HG03354 (cell line): ENCODE data around the gene SMARCB1.

Source experiments
- ATAC-seq: cut with Tn5 transposase; IDR thresholded peaks from one replicate; pipeline ENCODE4 v1.9.1; 2021; ENCODE audit warnings: mild to moderate bottlenecking; ENCODE audit not compliant: unreplicated experiment, poor library complexity, severe bottlenecking

SMARCB1 gene

DNA sequence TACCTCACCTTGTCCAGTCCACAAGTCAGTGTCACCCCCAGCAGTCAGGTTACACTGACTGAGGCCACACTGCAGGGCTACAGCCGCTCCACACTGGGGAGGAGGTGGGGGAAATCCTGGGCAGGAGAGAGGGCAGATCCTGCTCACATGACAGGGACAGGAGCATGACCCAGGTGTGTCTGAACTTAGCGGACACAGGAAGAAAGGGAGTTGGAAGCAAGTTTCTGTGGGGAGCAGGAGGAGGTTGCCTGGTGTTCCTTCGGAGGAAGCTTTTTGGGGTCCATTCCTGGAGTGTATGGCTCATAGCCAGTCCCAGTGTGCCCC lies 8.2 kb upstream of the SMARCB1 start:
- ATAC-seq, result no peak

DNA sequence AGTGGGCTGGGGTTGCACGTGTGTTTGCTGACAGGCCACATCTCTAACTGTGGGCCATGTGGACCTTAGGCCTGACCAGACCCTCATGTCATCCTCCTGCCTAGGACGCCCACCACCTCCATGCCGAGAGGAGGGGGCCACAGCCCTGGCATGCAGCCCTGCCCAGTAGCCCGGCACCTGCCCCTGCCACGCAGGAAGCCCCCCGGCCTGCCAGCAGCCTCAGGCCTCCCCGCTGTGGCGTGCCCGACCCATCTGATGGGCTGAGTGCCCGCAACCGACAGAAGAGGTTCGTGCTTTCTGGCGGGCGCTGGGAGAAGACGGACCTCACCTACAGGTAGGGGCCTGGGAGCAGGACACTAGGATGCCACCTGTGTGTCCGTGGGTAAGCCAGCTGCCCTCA lies 7.7 kb upstream of the SMARCB1 start:
- no peak for ATAC-seq

DNA sequence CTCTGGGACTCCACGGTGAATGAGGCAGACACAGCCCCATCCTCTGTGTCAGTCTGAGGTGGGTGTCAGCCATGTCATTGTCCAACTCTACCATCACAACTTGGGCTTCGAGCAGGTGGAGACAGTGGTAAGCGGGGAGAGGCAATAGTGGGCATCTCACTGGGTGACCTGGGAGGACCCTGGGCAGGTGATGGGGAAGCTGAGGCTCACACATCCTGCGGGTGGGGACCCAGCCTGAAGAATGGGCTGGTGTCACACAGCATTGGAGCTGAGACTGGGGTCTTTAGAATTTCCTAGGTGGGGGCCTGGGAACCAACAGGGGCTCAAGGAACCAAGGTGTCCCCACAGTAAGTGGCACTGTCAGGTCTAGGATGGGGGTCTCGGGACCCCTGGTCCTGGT lies 7.0 kb upstream of the SMARCB1 start:
- ATAC-seq, result no peak

DNA sequence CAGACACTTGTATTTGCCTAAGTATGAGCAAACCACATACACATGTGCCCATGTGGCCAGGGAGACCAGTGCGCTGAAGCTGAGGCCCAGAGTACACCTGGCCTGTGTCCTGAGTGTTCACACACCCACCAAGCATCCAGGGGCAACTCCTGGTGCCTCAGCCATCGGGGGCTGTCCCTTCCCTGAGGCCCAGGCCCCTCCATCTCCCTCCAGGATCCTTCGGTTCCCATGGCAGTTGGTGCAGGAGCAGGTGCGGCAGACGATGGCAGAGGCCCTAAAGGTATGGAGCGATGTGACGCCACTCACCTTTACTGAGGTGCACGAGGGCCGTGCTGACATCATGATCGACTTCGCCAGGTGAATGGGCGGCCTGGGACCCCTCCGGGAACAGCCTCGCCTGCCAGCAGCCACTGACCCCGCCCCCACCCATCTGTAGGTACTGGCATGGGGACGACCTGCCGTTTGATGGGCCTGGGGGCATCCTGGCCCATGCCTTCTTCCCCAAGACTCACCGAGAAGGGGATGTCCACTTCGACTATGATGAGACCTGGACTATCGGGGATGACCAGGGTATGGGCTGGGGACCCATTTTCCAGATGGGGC lies 6.5 kb upstream of the SMARCB1 start:
- no peak for ATAC-seq

DNA sequence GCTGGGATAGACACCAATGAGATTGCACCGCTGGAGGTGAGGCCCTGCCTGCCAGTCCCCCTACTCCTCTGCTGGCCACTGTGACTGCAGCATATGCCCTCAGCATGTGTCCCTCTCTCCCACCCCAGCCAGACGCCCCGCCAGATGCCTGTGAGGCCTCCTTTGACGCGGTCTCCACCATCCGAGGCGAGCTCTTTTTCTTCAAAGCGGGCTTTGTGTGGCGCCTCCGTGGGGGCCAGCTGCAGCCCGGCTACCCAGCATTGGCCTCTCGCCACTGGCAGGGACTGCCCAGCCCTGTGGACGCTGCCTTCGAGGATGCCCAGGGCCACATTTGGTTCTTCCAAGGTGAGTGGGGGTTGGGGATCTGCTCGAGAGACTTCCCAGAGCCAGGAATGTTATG lies 5.7 kb upstream of the SMARCB1 start:
- no peak for ATAC-seq

DNA sequence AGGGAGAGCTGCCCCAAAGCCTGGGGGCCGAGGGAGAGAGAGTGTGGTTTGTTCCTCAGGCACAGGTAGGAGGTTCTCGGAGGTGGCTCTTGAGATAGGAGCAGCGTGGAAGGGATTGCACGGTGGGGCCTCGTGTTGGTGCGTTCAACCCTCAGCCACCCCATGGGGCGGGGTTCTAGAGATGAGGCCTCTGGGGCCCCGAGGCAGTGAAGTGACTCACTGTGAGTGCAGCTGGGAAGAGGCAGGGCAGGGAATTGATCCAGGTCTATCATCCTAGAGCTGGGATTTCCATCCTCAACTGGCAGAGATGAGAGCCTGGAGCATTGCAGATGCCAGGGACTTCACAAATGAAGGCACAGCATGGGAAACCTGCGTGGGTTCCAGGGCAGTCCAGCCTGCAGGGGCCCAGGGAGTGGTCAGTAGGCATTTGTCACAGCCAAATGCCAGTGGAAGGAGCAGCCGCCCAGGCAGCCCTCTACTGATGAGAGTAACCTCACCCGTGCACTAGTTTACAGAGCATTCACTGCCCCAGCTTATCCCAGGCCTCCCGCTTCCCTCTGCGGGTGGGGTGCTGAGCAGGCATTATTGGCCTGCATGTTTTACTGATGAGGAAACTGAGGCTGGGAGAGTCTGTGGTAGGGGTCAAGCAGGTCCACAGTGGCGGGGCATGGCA lies 5.1 kb upstream of the SMARCB1 start:
- ATAC-seq, result no peak

DNA sequence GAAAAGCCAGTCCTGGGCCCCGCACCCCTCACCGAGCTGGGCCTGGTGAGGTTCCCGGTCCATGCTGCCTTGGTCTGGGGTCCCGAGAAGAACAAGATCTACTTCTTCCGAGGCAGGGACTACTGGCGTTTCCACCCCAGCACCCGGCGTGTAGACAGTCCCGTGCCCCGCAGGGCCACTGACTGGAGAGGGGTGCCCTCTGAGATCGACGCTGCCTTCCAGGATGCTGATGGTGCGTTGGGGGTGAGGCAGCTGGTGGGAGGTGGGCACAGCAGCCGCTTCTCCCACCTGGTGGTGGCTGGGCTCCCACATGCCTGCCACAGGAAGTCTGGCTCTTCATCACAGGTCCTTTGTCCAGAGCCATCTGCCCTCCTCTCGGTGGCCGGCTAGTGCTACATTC lies 4.5 kb upstream of the SMARCB1 start:
- no peak for ATAC-seq

DNA sequence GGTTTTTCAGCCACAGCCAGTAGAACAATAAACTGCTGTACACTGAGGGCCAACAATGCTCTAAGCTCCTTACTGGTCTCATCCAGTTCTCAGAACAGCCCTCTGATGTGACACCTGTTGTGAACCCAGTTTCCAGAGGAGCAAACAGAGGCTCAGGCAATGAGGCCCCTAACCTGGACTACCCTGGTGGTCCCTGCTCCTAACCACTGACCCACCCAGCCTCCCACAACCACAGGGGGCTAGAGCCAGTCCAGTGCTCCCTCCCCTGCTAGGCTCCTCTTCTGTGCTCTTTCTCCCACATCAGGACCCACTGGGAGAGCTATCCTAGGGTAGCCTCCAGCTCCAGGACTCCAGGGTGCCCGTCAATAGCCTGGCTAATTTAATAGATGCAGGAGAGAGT lies 4.1 kb upstream of the SMARCB1 start:
- ATAC-seq, result no peak

DNA sequence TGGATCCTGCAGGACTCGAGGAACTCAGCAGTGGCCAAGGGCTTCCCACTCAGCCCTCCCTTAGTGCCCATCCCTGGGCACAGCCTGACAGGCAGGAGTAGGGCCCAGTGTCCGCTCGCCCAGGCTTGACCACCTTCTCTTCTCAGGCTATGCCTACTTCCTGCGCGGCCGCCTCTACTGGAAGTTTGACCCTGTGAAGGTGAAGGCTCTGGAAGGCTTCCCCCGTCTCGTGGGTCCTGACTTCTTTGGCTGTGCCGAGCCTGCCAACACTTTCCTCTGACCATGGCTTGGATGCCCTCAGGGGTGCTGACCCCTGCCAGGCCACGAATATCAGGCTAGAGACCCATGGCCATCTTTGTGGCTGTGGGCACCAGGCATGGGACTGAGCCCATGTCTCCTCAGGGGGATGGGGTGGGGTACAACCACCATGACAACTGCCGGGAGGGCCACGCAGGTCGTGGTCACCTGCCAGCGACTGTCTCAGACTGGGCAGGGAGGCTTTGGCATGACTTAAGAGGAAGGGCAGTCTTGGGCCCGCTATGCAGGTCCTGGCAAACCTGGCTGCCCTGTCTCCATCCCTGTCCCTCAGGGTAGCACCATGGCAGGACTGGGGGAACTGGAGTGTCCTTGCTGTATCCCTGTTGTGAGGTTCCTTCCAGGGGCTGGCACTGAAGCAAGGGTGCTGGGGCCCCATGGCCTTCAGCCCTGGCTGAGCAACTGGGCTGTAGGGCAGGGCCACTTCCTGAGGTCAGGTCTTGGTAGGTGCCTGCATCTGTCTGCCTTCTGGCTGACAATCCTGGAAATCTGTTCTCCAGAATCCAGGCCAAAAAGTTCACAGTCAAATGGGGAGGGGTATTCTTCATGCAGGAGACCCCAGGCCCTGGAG lies 3.3 kb upstream of the SMARCB1 start:
- ATAC-seq, result no peak

DNA sequence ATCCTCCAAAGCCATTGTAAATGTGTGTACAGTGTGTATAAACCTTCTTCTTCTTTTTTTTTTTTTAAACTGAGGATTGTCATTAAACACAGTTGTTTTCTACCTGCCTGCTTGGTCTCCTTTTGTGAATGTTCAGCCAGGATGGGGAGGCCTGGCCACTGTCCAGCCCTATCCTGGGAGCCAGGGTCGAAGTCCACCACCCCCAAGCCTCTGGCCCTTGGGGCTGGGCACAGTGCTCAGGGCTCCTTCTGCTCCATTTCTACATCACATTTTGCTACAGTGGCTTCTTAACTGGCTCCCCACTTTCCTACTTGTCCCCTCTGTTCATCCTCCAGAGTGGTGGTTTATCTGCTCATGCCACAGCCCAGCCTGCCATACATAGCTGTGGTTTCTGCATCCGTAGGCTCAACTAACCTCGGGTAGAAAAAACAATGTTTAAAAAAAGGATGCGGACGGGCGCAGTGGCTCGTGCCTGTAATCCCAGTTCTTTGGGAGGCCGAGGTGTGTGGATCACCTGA lies 2.5 kb upstream of the SMARCB1 start:
- ATAC-seq, result no peak

DNA sequence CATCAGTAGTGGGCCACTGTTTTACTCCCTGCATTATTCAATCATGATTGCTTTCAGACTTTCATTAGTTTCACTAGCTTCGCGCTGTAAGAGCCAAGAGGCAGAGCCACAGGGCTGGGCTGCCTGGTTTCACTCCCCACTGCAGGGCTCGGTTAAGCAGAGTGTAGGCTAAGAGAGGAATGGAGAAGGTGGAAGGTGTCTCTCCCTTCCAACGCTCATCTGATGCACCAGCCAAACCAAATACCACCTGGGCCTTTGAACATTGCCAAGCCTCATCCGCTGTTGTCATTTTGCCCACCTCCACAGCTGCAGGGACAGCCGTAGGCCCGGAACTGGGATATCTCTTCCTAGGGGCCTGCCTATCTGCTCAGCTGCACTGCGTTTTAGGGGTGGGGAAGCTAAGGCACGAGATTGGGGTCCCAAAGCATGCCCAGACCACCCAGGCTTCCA lies 480 bp upstream of the SMARCB1 start:
- ATAC-seq, result no peak

DNA sequence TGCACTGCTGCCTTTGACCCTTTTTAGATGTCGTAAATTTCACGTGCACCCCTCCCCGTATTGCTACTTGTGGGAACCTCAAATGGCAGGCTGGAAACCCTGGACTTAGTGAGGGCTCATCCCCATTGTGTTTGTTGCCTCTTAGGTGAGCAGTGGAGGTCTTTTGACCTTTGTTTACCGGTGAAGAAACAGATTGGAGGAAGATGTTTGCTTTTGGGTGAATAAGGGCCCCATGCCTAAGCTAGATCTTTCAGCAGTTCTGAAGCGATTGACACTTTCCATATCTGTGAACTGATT lies 782 bp downstream of the SMARCB1 start:
- ATAC-seq, result peak; percentile 29

DNA sequence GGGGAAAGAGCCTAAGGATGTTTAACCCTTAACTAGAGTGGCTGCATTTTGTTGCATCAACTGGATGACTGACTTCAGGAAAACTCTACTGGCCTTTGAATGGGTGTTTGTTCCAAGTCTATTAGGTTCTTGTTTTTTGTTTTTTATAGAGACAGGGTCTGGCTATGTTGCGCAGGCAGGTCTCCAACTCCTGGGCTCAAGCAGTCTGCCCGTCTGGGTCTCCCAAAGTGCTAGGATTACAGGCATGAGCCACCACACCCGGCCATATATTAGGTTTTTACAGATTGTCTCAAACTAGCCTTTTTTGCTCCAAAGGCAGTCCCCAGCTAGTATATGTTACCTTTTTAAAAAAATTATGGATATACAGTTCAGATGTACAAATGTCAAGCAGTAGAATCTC lies 1.1 kb downstream of the SMARCB1 start:
- no peak for ATAC-seq

DNA sequence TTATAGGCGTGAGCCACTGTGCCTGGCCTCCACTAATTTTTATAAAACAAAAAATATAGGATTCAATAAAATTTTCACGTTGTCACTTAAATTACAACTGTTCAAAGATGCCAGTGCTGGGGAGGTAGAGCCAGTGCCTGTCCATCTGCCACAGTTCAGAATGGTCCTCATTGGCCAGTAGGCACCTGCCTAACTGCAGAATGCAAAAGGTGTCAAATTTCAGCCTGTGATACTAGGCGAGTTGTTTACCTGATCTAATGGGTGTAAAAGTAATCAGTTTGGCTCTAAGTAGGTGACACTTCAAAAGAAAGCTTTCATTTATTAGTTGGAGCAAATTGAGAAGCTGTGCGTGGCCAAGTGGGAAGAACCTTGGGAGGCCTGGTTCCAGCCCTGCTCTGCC lies 2.4 kb downstream of the SMARCB1 start:
- no peak for ATAC-seq

DNA sequence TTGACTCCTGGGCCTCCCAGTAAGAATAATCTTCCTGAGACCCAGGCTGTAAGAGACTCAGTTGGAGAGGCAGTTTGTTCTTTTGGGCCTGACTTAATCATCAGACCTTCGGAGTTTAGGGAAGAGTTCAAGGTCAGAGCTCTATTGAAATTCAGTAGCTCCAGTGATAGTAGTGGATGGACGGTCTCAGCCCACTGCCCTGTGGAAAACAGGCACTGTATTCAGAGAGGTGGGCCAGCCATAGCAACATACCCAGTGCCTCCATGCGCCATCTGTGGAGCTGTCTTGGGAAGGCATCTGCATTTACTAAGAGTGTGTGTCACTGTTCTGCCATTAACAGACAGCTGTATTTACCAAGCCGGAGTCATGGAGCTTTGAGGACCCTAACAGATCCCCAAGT lies 2.9 kb downstream of the SMARCB1 start:
- ATAC-seq, result no peak

DNA sequence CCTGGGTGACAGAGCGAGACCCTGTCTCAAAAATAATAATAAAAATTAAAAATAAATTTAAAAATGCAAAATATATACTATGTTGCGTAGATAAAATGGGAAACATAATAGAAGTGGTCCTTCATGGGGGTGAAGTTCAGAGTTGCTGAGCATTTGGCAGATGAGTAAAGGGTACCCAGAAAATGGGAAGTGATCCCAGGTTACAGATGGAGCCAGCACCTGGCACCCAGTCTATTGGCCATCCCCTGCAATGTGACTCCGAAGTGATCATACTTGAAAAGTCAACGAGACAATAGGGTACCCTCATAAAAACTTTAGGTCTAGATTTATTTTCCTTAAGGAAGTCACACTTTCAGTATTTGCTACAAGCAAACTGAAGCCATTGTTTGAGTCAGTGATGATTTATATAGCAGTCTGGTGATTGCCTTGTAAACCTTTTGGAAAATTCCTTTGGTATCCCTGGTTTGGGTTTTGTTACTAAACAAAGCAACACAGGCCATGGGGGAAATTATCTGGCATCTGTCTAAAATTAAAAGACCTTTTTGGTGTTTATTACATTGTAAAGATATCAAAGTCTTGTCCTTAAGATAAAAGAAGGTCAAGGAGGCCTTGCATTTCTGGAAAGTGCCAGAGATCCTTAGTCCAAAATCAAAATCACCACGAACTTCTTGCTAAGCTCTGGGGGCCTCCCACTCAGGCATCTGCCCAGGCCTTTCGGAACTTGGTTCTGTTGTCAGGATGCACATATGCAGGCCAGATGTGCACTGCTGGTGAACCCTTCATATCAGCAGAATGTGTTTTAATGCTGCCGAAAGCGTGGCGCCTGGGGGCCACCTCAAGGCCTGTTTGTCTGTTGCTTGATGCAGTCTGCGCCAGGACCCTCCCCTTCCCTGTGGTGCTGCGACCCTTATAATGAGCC lies 4.3 kb downstream of the SMARCB1 start:
- ATAC-seq, result no peak

DNA sequence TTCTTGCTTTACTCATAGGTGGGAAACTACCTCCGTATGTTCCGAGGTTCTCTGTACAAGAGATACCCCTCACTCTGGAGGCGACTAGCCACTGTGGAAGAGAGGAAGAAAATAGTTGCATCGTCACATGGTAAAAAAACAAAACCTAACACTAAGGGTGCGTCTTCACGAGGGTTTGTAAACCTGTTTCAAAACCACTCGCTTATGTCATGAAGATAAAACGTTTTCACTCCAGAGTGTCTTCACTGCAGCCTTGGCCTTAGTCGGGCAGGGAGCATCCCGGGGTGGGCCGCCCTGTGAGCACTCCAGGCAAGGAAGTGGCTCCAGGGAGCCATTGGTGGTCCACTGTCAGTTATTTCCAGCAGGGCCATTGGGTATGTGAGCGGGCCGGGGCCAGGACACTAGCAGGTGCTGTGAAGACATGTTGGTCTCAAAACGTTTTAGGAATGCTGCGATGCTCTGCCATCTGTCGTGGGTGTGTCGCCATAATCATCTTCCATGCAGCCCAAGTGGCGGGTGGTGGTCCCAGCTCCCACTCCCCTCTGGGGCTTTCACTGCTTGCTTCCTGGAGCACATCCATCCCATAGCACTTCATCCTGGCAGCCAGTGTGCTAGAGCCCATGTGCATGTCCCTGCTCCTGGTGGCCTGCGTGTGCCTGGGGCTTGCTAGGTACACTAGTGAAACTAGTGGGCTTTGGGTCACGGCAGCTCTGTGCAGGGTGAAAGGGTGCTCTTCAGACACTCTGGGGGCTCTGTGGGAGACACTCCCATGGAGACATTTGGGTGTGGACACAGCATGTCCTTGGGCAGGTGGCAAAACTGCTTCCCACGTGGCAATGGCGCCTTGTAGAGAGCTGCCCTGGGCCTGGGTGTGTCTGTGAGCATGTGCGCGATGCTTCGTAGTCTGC lies 5.2 kb downstream of the SMARCB1 start:
- no peak for ATAC-seq

DNA sequence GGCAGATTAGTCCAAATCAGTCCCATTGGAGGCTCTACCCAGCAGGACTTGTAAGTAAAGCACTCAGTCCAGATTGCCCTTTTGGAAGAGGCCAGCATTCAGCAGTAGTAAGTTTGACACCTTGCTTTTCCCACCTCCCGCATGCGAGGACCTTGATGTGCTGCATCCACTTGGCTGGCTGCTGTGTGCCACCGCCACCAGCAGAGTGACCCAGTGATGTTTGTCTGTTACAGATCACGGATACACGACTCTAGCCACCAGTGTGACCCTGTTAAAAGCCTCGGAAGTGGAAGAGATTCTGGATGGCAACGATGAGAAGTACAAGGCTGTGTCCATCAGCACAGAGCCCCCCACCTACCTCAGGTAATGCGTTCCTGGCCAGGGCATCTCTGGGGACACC lies 6.6 kb downstream of the SMARCB1 start:
- no peak for ATAC-seq

DNA sequence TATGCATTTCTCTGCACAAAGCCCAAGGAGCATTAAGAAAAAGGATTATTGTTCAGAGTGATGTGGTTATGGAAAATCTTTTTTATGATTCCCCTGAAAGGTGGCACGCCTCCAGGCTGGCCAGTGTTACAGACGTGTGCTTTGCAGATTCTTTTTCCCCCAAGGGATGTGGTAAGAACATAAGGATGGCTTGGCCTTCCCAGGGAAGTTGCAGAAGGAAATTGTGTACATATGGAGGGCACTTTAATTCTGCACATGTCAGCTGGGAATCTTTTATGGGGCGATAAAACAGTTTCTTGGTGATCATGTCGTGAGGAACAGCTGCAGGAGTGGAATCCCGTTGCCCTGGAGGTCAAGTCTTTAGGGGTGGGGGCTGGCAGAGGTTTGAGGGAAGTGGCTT lies 9.7 kb downstream of the SMARCB1 start:
- no peak for ATAC-seq
